HG03159 (cell line): ENCODE results near the gene PRMT7.

ENCODE experiments used
- ATAC-seq: cut with Tn5 transposase; IDR thresholded peaks from one replicate; pipeline ENCODE4 v1.9.1; 2021; ENCODE audit warnings: mild to moderate bottlenecking, moderate library complexity; ENCODE audit not compliant: unreplicated experiment

PRMT7 gene

DNA sequence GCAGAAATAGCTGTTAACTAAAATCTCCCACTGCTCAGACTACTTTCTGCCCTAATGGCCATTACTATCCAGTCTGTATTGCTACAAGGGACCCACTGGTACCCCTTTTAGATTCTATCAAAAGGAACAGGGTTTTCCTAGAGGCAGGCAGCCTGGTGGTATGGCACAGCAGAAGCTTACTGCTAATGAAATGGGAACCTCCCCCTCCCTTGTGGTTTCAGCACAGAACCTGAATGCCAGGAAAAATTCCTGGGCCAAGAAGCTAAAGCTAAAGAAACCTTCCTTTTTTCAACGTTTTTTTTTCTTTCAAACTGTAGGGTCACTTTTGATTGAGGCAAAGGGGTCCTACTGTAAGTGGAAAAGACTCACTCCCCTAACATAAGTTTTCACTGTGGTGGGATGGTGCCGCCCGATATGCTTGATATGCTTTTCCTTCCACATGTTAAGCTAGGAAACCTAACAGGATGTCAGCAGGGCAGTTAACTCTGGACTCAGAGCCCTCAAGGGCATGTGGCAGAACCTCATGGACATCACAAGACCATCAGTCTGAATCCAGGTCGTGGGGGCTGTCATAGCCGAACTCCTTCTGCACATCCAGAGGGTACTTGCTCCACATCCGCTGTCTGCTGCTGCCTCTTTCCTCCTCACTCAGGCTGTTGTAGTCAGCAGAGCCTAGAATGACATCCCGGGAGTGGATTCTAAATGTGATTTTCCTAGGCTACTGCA, 9.9 kb upstream of the PRMT7 start:
- no peak for ATAC-seq

DNA sequence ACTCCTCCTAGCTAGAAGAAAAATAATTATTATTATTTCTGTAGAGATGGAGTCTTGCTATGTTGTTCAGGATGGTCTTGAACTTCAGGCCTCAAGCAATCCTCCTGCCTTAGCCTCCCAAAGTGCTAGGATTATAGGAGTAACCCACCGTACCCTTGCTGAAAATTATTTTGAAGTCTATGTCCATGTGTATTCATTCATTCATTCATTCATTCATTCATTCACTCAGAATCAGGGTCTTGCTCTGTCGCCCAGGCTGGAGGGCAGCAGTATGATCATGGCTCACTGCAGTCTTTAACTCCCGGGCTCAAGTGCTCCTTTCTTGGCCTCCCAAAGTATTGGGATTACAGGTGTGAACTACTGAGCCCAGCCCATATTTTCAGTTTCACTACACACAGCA, 4.2 kb upstream of the PRMT7 start:
- ATAC-seq: no peak

DNA sequence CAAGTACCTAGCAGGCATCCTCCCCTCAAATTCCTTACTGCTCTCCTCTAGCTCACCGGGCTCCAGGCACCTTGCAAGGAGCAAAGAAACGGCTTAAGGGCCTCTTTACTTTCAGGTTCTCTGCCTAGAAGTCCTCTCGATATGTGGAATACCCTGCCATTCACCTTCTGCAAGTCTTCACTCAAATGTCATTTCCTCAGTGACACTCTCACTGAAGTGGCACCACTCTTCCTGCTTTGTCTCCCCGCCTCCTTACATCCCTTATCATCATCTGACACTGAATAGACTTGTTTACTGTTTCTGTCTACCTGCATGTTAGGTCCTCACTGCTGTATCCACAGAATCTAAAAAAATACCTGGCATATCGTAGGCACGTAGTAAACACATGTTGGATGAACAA, 1.0 kb upstream of the PRMT7 start:
- no peak for ATAC-seq

- no peak for ATAC-seq
These were observed 414 bp upstream of the PRMT7 start for GRCh38 chr16:68310437-68310773.

DNA sequence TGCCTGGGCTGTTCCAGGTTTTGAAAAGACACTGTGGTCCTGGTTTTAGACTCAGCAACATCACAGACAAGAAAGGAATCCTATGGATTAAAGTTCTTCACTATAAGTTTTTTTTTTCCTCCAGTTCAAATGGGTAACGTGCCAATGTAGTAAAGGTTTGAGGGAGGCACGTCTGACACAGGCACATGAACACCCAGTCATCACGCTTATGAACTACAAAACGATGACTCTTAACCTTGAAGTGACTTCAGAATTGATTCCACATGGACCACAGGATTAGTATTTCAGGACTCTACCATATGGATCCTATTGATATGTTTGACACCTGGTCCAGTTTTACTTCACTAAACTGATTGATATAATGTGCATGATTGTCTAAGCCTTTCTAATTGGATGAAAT, 2.3 kb downstream of the PRMT7 start:
- no peak for ATAC-seq

DNA sequence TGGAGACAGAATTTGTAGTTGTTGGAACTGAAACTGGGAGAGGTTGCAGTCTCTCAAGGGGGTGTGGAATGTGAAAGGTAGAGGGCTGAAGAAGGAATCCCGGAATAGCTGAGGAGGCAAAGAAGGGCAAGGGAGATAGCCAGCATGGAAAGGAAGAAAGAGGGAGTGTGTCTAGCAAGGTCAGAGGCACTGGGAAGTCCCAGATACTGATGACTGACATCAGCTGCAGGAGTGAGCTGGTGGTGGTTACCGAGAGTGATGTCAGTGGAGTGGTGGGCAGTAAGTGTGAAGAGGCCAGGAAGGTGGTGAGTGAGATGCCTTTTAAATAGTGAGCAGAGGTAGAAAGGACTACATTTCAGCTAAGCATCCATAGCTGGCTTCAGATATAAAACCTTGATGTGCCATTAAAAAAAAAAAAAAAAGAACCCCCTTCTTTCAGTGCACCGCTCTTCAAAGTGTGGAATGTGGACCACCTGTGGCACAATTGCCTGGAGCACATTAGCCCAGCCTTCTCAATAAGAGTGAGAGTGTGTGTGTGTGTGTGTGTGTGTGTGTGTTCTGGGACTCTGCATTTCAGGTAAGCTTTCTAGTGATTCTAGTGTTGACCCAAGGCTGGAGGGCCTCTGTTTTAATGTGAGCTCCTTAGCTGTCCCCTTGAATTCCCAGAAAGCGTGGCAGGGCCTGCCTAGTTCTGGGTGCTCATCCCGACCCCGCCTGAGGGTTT, 8.5 kb downstream of the PRMT7 start:
- no peak for ATAC-seq

DNA sequence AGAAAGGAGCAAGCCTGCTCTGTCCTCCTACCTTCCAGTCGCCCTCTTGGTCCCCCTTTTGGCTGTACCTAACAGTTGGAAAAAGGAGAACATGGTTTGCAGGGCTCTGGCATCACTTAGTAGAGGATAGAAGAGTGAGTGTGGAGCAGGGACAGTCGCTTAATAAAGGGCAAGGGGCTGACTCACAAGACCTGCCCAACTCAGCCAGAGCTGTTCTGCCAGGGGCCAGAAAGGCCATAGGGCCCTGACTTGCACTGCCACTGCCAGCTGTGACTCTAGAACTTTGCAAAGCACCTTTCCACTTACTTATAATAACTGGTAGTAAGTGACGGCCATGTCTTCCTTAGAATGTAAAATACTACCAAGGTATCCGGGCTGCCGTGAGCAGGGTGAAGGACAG, 13.5 kb downstream of the PRMT7 start:
- no peak for ATAC-seq

- no peak for ATAC-seq
These were observed 14.1 kb downstream of the PRMT7 start for GRCh38 chr16:68324780-68325357.

DNA sequence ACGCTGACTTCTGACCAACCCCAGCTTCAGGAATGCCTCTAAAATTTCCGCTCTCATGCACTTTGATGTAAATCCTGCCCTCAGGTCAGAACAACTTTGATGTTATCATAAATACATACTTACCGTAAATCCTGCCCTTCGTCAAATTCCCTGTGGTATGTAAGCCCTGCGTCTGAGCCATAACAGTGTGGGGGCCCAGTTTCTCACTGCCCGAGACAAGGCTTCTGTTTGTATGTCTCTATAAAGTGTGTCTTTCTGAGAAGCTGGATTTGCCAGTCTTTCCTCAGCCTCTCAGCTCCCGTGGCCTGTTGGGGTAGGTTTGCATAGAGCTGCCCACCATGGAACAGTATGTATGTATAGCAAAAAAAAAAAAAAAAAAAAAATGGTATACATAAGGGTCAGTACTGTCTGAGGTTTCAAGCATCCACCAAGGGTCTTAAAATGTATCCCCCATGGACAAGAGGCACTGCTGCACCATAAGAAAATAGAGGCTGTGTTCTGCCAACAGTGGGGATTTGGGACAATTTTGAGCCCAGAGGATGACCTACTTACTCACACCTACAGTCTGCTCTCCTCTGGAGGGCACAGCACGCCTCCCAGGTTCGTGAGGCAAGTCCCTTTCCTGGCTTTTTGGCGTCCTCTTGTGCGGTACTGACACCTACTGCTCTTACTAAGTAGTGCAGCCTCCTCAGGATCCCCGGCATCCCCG, 17.5 kb downstream of the PRMT7 start:
- ATAC-seq: no peak

DNA sequence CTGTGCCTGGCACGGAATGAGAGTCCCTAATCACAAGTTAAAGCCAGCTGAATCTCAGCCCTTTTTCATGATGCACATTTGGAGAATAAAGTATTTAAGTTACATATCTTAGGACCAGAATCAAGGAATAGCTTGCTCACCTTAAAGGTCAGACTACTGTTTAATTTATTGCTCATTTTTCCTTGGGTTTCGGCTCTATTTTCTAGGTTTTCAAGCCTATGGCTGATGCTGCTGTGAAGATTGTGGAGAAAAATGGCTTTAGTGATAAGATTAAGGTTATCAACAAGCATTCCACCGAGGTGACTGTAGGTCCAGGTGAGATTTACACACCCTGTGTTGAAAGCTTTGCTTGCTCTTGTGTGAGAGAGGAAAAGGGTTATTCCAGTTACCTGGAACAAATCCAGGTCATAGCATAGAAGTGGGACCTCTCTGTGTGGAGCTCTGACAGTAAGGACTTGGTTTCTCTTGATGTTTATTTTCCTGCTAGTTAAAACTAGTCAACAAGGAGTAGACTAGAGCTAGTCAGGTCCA, 18.1 kb downstream of the PRMT7 start:
- no peak for ATAC-seq

GRCh38 chr16:68331879-68332410, 21.1 kb downstream of the PRMT7 start:
- no peak for ATAC-seq

DNA sequence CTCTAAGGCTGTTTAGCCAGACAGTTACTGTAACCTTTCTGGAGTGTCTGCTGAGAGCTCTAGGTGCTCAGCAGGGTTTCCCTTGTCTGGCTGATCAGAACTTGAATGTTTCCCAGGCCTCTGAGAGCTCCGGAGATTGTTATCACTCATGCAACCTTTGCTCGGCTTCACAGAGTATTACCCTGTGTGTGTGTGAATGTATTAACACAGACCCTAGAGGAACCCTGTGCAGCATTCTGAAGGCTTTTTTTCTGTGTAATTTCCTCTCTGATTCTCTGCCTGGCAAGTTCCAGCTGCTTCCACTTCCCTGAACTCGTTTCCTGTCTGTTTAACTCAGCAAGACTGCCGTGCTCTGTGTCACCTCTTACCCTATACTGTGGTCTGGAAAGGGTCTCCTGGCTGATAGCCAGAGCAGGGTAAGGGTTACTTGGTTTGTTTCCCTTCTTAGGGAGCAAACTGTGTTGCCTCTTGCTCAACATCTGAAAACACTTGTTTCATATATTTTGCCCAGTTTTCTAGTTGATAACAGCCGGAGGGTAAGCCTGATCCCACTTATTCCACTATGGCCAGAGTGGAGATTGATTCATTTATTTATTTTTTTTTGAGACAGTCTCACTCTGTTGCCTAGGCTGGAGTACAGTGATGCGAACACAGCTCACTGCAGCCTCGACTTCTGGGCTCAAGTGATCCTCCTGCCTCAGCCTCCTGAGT, 21.7 kb downstream of the PRMT7 start:
- ATAC-seq: no peak

GRCh38 chr16:68335175-68335574, 24.4 kb downstream of the PRMT7 start:
- no peak for ATAC-seq

- ATAC-seq: no peak
These were observed 27.7 kb downstream of the PRMT7 start for GRCh38 chr16:68338326-68339119.

DNA sequence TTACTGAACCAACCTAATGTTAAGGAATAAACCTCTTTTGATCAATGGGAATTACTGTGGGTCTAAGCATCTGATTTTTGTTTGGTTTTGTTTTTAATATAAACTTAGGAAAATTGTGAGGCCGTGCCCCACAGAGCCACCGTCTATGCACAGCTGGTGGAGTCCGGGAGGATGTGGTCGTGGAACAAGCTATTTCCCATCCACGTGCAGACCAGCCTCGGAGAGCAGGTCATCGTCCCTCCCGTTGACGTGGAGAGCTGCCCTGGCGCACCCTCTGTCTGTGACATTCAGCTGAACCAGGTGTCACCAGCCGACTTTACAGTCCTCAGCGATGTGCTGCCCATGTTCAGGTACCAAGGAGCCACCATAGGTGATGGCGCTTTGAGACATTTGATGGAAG, 28.4 kb downstream of the PRMT7 start:
- no peak for ATAC-seq

DNA sequence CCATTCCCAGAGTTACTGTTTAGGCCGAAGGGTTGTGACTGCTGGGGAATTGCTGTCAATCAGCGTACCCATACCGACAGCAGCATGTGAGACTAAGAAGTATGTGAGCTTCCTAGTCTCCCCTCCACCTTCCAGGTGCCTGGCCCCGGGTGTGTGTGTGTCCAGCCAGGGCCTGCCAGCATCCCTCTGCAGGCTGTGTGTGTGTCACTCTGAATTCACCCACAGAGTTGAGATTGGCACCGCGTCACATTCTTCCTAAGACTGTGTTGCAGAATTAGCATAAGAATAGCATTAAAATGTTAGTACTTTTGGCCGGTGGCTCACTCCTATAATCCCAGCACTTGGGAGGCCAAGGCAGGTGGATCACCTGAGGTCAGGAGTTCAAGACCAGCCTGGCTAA, 31.8 kb downstream of the PRMT7 start:
- ATAC-seq: no peak

DNA sequence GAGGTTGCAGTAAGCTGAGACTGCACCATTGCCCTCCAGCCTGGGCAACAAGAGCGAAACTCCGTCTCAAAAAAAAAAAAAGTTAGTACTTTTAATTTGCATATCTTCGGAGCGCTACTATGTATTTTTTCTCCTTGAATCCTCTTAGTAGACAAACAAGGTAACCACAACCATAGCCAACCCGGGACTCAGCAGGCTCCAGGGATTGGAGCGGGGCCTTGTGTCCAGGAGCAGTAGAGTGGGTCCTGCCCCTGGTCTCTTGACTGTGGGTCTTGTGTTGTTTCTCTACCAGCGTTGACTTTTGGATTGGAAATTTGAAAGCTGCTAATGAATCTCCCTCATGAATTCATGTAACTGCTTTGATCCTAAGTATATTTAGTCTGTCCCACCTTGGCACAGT, 32.3 kb downstream of the PRMT7 start:
- ATAC-seq: no peak

GRCh38 chr16:68344252-68344651, 33.4 kb downstream of the PRMT7 start:
- ATAC-seq: no peak

DNA sequence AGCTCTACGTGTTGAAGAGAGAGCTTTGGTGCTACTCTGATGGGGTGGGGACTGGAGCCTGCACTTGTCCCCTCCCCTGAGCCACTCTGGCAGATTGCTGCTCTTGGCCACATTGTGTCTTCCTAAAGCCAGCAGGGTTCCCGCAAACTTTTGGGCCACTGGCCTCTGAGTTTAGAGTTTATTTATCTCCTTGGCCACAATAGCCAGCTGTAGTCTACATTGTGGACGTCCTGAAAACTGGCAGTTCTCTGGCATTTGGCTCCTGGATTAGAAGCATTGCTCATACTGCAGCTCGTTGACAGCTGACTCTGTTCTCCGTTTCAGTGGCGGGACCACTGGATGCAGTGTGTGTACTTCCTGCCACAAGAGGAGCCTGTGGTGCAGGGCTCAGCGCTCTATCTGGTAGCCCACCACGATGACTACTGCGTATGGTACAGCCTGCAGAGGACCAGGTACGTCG, 34.6 kb downstream of the PRMT7 start:
- no peak for ATAC-seq
